GM04504 (cell line): ENCODE measurements around the gene C18orf63.
"Not testable (repeated sequence)": the region's sequence is repeated elsewhere in the genome, so short reads cannot be mapped to it uniquely, and the experiment has no call there.

ENCODE experiments used
- DNase-seq: peaks from one replicate; pipeline ENCODE4 v3.0.0-alpha.2; 2012; ENCODE audit warnings: low read depth

The C18orf63 gene

DNA sequence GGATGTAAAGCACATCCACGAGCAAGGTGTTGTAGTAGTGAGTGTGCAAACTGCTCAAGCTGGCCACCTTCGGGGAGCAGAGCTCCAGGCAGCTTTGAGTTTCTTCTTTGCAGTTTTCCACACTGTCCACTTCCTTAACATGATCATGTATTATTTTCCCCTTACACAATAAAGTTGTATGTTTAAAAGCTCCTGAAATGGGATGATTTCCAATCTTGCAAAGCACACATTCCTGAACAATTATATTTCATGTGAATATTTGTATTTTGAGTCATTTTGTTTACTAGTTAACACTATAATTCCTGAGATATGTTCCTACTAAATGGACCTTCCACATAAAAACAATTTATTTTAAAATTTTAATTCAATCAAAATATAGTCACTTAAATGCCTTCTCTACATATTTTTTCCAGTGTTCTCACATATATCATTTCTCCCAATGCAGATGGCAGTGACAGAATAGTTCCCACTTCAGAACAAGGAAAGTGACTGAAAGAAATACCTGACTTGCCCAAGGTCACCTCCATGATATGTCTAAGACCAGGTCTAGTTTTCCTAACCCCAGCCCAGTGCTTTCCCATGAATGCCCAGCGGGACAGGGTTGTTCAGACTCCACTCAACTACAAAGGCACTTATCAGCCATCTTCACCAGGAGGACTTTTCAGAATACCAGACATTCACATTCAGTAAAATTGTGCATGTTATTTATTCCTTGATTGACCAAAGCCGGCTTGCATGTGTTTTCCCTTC is 29.4 kb upstream of the C18orf63 start:
- DNase-seq: no peak

GRCh38 chr18:74286856-74287255 is 28.8 kb upstream of the C18orf63 start:
- no peak for DNase-seq

GRCh38 chr18:74288041-74288440 is 27.6 kb upstream of the C18orf63 start:
- no peak for DNase-seq

GRCh38 chr18:74288730-74289129 is 26.9 kb upstream of the C18orf63 start:
- no peak for DNase-seq

- no peak for DNase-seq
Observed at GRCh38 chr18:74289137-74289536, 26.5 kb upstream of the C18orf63 start.

- no peak for DNase-seq
Observed at GRCh38 chr18:74290021-74290420, 25.6 kb upstream of the C18orf63 start.

- no peak for DNase-seq
Observed at GRCh38 chr18:74290794-74291471, 24.7 kb upstream of the C18orf63 start.

GRCh38 chr18:74291472-74291770 is 24.2 kb upstream of the C18orf63 start:
- DNase-seq: no peak

DNA sequence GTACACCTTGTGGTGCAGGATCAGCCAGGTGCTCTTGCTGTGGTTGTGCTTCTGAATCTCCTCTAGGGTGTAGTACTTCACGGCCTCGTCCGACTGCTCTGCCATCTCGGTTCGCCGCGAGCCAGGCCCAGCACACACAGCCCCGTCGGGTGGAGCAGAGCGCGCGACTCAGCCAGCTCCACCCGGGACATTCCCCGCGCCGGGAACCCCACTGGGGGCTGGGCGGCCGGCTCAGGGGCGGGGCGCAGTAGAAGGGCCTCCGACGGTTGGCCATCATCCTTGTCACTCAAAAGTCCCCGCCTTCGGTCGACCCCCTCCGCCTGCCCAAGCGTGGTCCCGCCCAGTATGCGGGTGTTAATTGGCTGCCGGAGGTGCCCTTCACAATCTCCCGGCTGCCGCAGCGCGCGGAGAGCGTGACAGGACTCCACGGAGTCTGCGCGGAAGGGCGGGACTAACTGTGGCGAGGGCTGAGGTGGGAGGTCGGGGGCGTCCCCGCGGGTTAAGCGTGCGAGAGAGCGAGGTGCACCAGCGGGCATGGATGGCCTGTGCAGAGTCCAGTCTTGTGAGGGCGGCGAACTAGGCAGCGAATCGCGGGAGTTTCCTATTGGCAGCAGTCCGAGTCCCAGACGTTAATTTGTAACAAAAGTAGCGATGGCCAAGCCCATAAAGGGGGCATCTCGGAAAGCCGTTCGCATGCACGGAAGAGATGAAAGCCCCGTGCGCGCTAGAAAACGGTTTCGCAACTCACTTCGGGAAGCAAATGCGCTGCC is 23.7 kb upstream of the C18orf63 start, which contains the start of gene CYB5A:
Gene CYB5A (minus strand): TSS at position 193 of the 770 bp plus-strand sequence. CDS start 88 bp downstream, at position 105.
- peak; percentile 93 for DNase-seq

GRCh38 chr18:74292541-74292858 is 23.1 kb upstream of the C18orf63 start:
- DNase-seq: no peak

- DNase-seq: not testable (repeated sequence)
Observed at GRCh38 chr18:74292982-74293381, 22.7 kb upstream of the C18orf63 start.

DNA sequence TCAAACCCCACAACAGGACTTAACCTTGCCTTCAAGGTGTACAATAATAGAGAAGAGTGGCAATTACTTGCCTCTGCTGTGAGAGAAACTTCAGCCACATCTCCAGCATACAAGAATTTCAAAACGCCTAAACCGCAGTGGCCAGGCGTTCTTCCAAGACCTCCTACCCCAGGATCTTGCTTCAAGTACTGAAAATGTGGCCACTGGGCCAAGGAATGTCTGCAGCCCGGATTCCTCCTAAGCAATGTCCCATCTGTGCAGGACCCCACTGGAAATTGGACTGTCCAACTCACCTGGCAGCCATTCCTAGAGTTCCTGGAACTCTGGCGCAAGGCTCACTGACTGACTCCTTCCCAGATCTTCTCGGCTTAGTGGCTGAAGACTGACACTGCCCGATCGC is 21.1 kb upstream of the C18orf63 start:
- DNase-seq: no peak

GRCh38 chr18:74299162-74299561 is 16.5 kb upstream of the C18orf63 start:
- no peak for DNase-seq

GRCh38 chr18:74299746-74300145 is 15.9 kb upstream of the C18orf63 start:
- DNase-seq: no peak

- no peak for DNase-seq
Observed at GRCh38 chr18:74303306-74303705, 12.3 kb upstream of the C18orf63 start.

- no peak for DNase-seq
Observed at GRCh38 chr18:74303936-74304335, 11.7 kb upstream of the C18orf63 start.

DNA sequence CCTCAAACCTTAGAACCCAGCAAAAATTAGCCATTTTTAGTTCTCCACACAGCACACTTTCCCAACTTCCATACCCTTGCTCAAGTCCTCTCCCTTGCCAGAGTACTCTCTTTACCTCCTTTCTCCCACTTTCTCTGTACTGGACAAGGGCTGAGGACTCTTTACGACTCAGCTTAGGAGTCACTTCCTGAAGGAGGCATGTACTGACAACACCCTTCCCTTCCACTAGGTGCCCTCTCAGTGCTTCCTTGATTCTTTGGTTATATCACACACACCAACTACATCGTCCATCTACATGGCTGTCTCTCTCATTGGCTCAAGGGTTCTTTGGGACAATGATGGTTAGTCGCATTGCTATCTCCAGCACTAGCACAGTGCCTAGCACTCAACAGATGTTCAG is 5.2 kb upstream of the C18orf63 start:
- no peak for DNase-seq

DNA sequence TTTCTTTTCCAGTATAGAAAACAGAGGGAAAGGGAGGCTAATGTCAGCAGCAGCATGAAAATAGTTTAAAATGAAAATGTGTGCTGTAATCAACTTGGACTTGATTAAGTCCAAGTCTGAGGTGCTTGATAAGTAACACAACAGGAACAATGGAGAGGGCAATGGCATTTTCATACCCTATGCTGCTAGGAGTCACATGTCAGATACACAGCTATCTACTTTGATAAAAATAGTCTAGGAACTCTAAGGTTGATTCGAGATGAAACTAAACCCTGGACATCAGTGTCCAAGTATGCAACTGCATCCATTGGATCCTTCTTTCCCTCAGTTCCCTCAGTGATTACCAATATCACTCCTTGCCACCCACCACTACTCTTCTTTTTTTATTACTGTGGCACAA is 4.6 kb upstream of the C18orf63 start:
- DNase-seq: no peak

GRCh38 chr18:74314759-74315463 is 728 bp upstream of the C18orf63 start:
- DNase-seq: no peak

DNA sequence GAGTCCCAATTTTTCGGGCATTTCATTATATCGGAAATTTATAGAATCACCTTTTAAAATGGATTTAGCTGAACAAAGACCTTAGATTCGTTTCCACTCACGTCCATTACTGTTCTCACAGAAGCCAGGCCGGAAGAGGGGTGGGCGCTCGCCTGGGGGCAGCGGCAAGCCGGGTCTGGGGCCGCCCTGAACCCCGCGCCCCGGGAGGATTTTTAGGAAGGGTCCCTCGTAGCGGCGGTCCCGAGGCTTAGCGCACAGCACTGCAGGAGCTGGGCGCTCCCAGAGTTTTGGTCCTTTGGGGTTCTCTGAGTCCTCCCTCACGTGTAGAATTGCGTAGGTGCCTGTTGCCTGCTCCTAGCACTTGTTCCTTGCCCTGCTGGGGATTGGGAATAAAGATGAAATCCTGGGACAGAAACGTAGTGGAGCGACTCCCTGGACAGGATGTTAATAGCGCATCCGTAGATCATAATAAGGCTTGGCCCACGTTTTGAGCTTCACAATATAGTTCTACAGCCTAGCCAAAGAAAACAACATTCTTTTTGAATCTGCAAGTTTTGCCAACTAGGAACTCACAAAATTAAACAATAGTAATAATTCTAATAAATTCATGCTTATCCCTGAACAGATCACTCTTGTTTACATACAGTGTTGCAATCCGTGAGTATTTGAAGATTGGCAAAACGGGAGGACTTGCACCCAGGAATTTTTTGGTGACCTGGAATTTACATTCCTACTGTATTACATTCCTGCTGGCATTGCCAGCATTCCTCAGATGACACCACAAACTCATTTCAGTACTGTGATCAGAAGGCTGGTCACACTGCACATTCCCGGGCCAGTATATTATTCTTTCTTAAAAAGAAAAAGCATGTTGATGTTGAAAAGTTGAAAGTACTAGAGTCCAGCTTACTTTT is 875 bp downstream of the C18orf63 start:
- peak; percentile 57 for DNase-seq

- DNase-seq: no peak
Observed at GRCh38 chr18:74326231-74326630, 10.6 kb downstream of the C18orf63 start.
